Lower lobe of right lung (tissue), 2 donors: ENCODE measurements around the gene RIMS1. TPM values are rescaled to one million over a fixed set of nuclear protein-coding genes. Genes with fewer than 3 reads are reported as not detected.
A peak's percentile ranks its signal among the peaks of the same experiment; 100 is the strongest.
"Not testable (repeated sequence)": the region's sequence is repeated elsewhere in the genome, so short reads cannot be mapped to it uniquely, and the experiment has no call there.

Source experiments
- ATAC-seq, 2 donors: fragments of 200-7000 bp; cut with Tn5 transposase; one replicate each; pipeline ENCODE4 v1.9.1; 2020 to 2022; ENCODE audit warnings: mild to moderate bottlenecking in 2 of 2, moderate library complexity in 2 of 2
- DNase-seq: peaks from one replicate; pipeline ENCODE4 v3.0.0-alpha.2; 2020
- H3K27ac ChIP-seq: fragments of 200-600 bp; one replicate; pipeline ENCODE4 v1.8.0; 2022
- H3K27me3 ChIP-seq: fragments of 200-600 bp; one replicate; pipeline ENCODE4 v1.8.0; 2022; ENCODE audit warnings: low read depth
- H3K36me3 ChIP-seq: fragments of 200-600 bp; one replicate; pipeline ENCODE4 v1.8.0; 2022; ENCODE audit warnings: mild to moderate bottlenecking
- H3K4me1 ChIP-seq: fragments of 200-600 bp; one replicate; pipeline ENCODE4 v1.8.0; 2022
- H3K4me3 ChIP-seq: fragments of 200-600 bp; one replicate; pipeline ENCODE4 v1.8.0; 2022; ENCODE audit warnings: mild to moderate bottlenecking
- H3K9me3 ChIP-seq: fragments of 200-600 bp; one replicate; pipeline ENCODE4 v1.8.0; 2022
- CTCF ChIP-seq: fragments of 200-600 bp; IDR thresholded peaks from one replicate; pipeline ENCODE4 v1.8.0; 2022; ENCODE audit warnings: antibody characterized with exemption, mild to moderate bottlenecking
- intact Hi-C: fragments of 100-400 bp; cut with DNase I; formaldehyde crosslinking; loops from one replicate; pipeline ENCODE4 v1.11.0; 2022
- total RNA-seq: library from RNA; stranded (reverse); fragmentation: NEBNext Ultra II Directional; extraction: Animal tissue kit (Norgen Biotek cat#: 25700); gene quantifications from one replicate; pipeline ENCODE4 v1.2.1, GENCODE V29; 2021
- donor health status: DM: no; HTN: yes; CAD: no; lungs with severe emphysema.

The RIMS1 gene
- total RNA-seq, 1 donor from 2014 or later, result 3.8 TPM

- Histone ChIP-seq H3K4me3 (no peak overlapping the region), H3K4me1 (no peaks in the 10 kb centered on the region), H3K36me3 (no peaks in the 10 kb centered on the region), H3K27ac (no peak overlapping the region), H3K27me3 (no peaks in the 10 kb centered on the region), H3K9me3 (no peaks in the 10 kb centered on the region)
- intact Hi-C loops, result no loop called here
- DNase-seq (no peak), ATAC-seq (no peak)
- TF ChIP-seq CTCF, result no peak
These were observed 96.0 kb downstream of the RIMS1 start for GRCh38 chr6:71982389-71982788.

- no peaks in the 10 kb centered on the region for H3K9me3 ChIP-seq
- no peaks in the 10 kb centered on the region for H3K4me1 ChIP-seq
- H3K27me3 ChIP-seq, result no peaks in the 10 kb centered on the region
- TF ChIP-seq CTCF, result no peak
- intact Hi-C loops, result no loop called here
- no peak for DNase-seq
- H3K36me3 ChIP-seq, result no peaks in the 10 kb centered on the region
- no peak overlapping the region for H3K4me3 ChIP-seq
- ATAC-seq, result peak; percentile 49 to 65
- H3K27ac ChIP-seq, result no peak overlapping the region
These were observed 96.8 kb downstream of the RIMS1 start for GRCh38 chr6:71983131-71983530.

- TF ChIP-seq CTCF, result no peak
- H3K4me3 ChIP-seq, result no peak overlapping the region
- H3K4me1 ChIP-seq, result no peaks in the 10 kb centered on the region
- H3K27ac ChIP-seq, result no peak overlapping the region
- DNase-seq (no peak), ATAC-seq (no peak)
- H3K27me3 ChIP-seq, result no peaks in the 10 kb centered on the region
- no peaks in the 10 kb centered on the region for H3K9me3 ChIP-seq
- no peaks in the 10 kb centered on the region for H3K36me3 ChIP-seq
- intact Hi-C loops, result no loop called here
These were observed 108.4 kb downstream of the RIMS1 start for GRCh38 chr6:71994705-71995271.

- intact Hi-C loops, result no loop called here
- TF ChIP-seq CTCF, result no peak
These were observed 111.0 kb downstream of the RIMS1 start for GRCh38 chr6:71997341-71997740.

GRCh38 chr6:72002415-72002814 is 116.1 kb downstream of the RIMS1 start:
- Histone ChIP-seq H3K4me3 (no peak overlapping the region), H3K9me3 (no peaks in the 10 kb centered on the region), H3K27me3 (no peaks in the 10 kb centered on the region), H3K36me3 (no peaks in the 10 kb centered on the region), H3K4me1 (no peaks in the 10 kb centered on the region), H3K27ac (no peak overlapping the region)
- intact Hi-C loops, result no loop called here
- TF ChIP-seq CTCF, result no peak
- DNase-seq, result no peak
- no peak for ATAC-seq

More at GRCh38 chr6:71997341-71997740, 111.0 kb downstream of the RIMS1 start:
- DNase-seq, result no peak
- Histone ChIP-seq H3K4me3 (no peak overlapping the region), H3K4me1 (no peaks in the 10 kb centered on the region), H3K36me3 (no peaks in the 10 kb centered on the region), H3K9me3 (no peaks in the 10 kb centered on the region), H3K27me3 (no peaks in the 10 kb centered on the region), H3K27ac (no peak overlapping the region)
- ATAC-seq, result no peak

- H3K9me3 ChIP-seq, H3K4me3 ChIP-seq, intact Hi-C loops, H3K27ac ChIP-seq, ATAC-seq, H3K27me3 ChIP-seq, H3K36me3 ChIP-seq, H3K4me1 ChIP-seq, DNase-seq: not testable (repeated sequence)
These were observed 120.2 kb downstream of the RIMS1 start for GRCh38 chr6:72006591-72006990.
